Measurements from ENCODE around the gene SMAD6. TPM values are rescaled to one million over a fixed set of nuclear protein-coding genes. Genes with fewer than 3 reads are reported as not detected.

The SMAD6 gene
- total and polyA plus RNA-seq, 2 donors (not counting 1 experiment from before 2014, with no cell fraction given): 0.03 to 0.37 TPM

- CTCF ChIA-PET: interaction anchor here (3.0 kb wide), 1 partner anchor 84 kb away, joined by 14 read pairs; no protein-coding TSS in a partner anchor
- Histone ChIP-seq H3K79me2 (ENCODE audit: control insufficient read depth, insufficient read depth, low read length) (no peaks in the 10 kb centered on the region), H3K27ac (ENCODE audit: low read length in 2 of 2) (no peak overlapping the region), H3K4me2 (replicated peaks; ENCODE audit: low read depth, low read length, poor library complexity, severe bottlenecking) (no peak overlapping the region), H3K4me1 (ENCODE audit: control insufficient read depth in 2 of 2, insufficient read depth in 2 of 2, low read length in 2 of 2) (peaks cover 4 to 5% of the 10 kb centered on the region in 2 donors), H3K36me3 (replicated peaks in 1 of 2; ENCODE audit: control extremely low read depth in 1 of 2, control insufficient read depth in 1 of 2, extremely low read depth in 1 of 2, insufficient read depth in 2 of 2, low read length in 1 of 2) (no peaks in the 10 kb centered on the region), H2AFZ (ENCODE audit: insufficient read depth, low read depth, low read length, poor library complexity, severe bottlenecking) (no peak overlapping the region), H3K9ac (ENCODE audit: low read length) (no peak overlapping the region), H3K4me3 (ENCODE audit: control extremely low read depth in 1 of 5, extremely low read depth in 1 of 5, insufficient read depth in 1 of 5, low read depth in 2 of 5, low read length in 4 of 5) (no peak overlapping the region), H4K20me1 (ENCODE audit: control insufficient read depth, insufficient read depth, low read length, poor library complexity, severe bottlenecking) (no peaks in the 10 kb centered on the region), H3K9me3 (ENCODE audit: control extremely low read depth in 1 of 3, control insufficient read depth in 2 of 3, insufficient read depth in 1 of 3, low read length in 2 of 3) (peaks cover 0 to 3% (median 0%) of the 10 kb centered on the region in 3 donors), H3K27me3 (replicated peaks in 1 of 4; ENCODE audit: control extremely low read depth in 1 of 4, control insufficient read depth in 3 of 4, insufficient read depth in 4 of 4, low read length in 3 of 4) (peaks cover 0 to 35% (median 13%) of the 10 kb centered on the region in 4 experiments)
- TF ChIP-seq CTCF (IDR thresholded peaks at IDR 0.05) (no peak), EZH2 (IDR thresholded peaks at IDR 0.05; ENCODE audit: borderline replicate concordance, insufficient read depth, low read depth, low read length, poor library complexity, severe bottlenecking) (no peak)
- Mint-ChIP-seq H3K27me3 (peaks cover 44% of the 10 kb centered on the region), H3K4me1 (peaks cover 6% of the 10 kb centered on the region), H3K4me3 (no peak overlapping the region), H3K9me3 (ENCODE audit: insufficient read depth) (no peaks in the 10 kb centered on the region), H3K27ac (no peak overlapping the region)
- intact Hi-C loops (cut with micrococcal nuclease): no loop called here
- DNase-seq (no peak), ATAC-seq (ENCODE audit: low read depth) (no peak)
- 48% methylated on average over 5 of the region's 7 CpGs for WGBS (ENCODE audit: insufficient coverage)
- POLR2A ChIA-PET: no interaction called here
These were observed 64.5 kb downstream of the SMAD6 start for GRCh38 chr15:66766282-66767230.

- Histone ChIP-seq H3K9ac (ENCODE audit: low read length) (no peak overlapping the region), H3K4me3 (ENCODE audit: control extremely low read depth in 1 of 5, extremely low read depth in 1 of 5, insufficient read depth in 1 of 5, low read depth in 2 of 5, low read length in 4 of 5) (no peak overlapping the region), H3K79me2 (ENCODE audit: control insufficient read depth, insufficient read depth, low read length) (no peaks in the 10 kb centered on the region), H3K36me3 (replicated peaks in 1 of 2; ENCODE audit: control extremely low read depth in 1 of 2, control insufficient read depth in 1 of 2, extremely low read depth in 1 of 2, insufficient read depth in 2 of 2, low read length in 1 of 2) (no peaks in the 10 kb centered on the region), H3K4me1 (ENCODE audit: control insufficient read depth in 2 of 2, insufficient read depth in 2 of 2, low read length in 2 of 2) (peaks cover 4 to 5% of the 10 kb centered on the region in 2 donors), H2AFZ (ENCODE audit: insufficient read depth, low read depth, low read length, poor library complexity, severe bottlenecking) (no peak overlapping the region), H3K9me3 (ENCODE audit: control extremely low read depth in 1 of 3, control insufficient read depth in 2 of 3, insufficient read depth in 1 of 3, low read length in 2 of 3) (peaks cover 0 to 3% (median 0%) of the 10 kb centered on the region in 3 donors), H3K27ac (ENCODE audit: low read length in 2 of 2) (no peak overlapping the region), H4K20me1 (ENCODE audit: control insufficient read depth, insufficient read depth, low read length, poor library complexity, severe bottlenecking) (no peaks in the 10 kb centered on the region), H3K27me3 (replicated peaks in 1 of 4; ENCODE audit: control extremely low read depth in 1 of 4, control insufficient read depth in 3 of 4, insufficient read depth in 4 of 4, low read length in 3 of 4) (peaks cover 0 to 30% (median 13%) of the 10 kb centered on the region in 4 experiments), H3K4me2 (replicated peaks; ENCODE audit: low read depth, low read length, poor library complexity, severe bottlenecking) (no peak overlapping the region)
- intact Hi-C loops (cut with micrococcal nuclease): no loop called here
- H3K9me3 Mint-ChIP-seq (ENCODE audit: insufficient read depth): no peaks in the 10 kb centered on the region
- POLR2A ChIA-PET: no interaction called here
- ATAC-seq (ENCODE audit: low read depth) (no peak), DNase-seq (no peak)
- WGBS (ENCODE audit: insufficient coverage): 94% methylated on average over 2 of the region's 3 CpGs
- peaks cover 37% of the 10 kb centered on the region for H3K27me3 Mint-ChIP-seq
- no peak overlapping the region for H3K27ac Mint-ChIP-seq
- no peak for TF ChIP-seq CTCF (IDR thresholded peaks at IDR 0.05)
- TF ChIP-seq EZH2 (IDR thresholded peaks at IDR 0.05; ENCODE audit: borderline replicate concordance, insufficient read depth, low read depth, low read length, poor library complexity, severe bottlenecking): no peak
- CTCF ChIA-PET: interaction anchor here (3.0 kb wide), 1 partner anchor 84 kb away, joined by 14 read pairs; no protein-coding TSS in a partner anchor
- H3K4me1 Mint-ChIP-seq: peaks cover 6% of the 10 kb centered on the region
- H3K4me3 Mint-ChIP-seq: no peak overlapping the region
These were observed 65.2 kb downstream of the SMAD6 start for GRCh38 chr15:66767240-66767659.
